ENCODE measurements around the gene BPIFA1. TPM values are rescaled to one million over a fixed set of nuclear protein-coding genes. Genes with fewer than 3 reads are reported as not detected.

The BPIFA1 gene
- total and polyA plus RNA-seq, 12 donors = not detected

DNA sequence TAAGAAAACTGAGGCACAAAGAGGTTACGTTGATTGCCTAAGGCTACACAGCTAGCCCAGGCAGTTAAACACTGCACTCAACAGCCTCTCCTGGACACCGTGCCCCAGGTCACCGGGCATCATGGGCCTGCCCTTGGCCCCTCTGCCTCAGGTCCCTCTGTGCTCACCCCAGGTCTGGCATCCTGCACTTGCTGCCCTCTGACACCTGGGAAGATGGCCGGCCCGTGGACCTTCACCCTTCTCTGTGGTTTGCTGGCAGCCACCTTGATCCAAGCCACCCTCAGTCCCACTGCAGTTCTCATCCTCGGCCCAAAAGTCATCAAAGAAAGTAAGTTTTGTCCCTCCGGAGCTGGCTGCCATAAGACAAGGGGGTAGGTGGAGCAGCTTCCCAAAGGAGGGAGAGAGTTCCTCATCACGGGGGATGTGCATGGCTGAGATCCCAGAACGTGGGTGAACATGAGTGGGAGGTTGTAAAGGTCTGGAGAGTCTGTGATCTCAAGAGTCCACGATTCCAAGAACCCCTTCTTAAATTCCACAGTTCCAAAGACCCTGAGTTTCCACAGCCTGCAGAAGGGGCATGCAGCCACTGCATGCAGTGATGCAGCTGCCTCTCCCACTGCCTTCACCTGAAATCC, 50.2 kb downstream of the BPIFA1 start:
- H3K9me3 ChIP-seq (replicated peaks in 1 of 3) = no peaks in the 10 kb centered on the region
- no peak overlapping the region for H3K27ac ChIP-seq
- no peaks in the 10 kb centered on the region for H3K4me1 ChIP-seq (replicated peaks in 1 of 2)
- no peak for TF ChIP-seq POLR2A (IDR thresholded peaks at IDR 0.05)
- TF ChIP-seq, protein P1, sequence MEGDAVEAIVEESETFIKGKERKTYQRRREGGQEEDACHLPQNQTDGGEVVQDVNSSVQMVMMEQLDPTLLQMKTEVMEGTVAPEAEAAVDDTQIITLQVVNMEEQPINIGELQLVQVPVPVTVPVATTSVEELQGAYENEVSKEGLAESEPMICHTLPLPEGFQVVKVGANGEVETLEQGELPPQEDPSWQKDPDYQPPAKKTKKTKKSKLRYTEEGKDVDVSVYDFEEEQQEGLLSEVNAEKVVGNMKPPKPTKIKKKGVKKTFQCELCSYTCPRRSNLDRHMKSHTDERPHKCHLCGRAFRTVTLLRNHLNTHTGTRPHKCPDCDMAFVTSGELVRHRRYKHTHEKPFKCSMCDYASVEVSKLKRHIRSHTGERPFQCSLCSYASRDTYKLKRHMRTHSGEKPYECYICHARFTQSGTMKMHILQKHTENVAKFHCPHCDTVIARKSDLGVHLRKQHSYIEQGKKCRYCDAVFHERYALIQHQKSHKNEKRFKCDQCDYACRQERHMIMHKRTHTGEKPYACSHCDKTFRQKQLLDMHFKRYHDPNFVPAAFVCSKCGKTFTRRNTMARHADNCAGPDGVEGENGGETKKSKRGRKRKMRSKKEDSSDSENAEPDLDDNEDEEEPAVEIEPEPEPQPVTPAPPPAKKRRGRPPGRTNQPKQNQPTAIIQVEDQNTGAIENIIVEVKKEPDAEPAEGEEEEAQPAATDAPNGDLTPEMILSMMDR (IDR thresholded peaks at IDR 0.05) = no peak
- WGBS, 4 donors = 64 to 74% (median 71%) methylated on average over 8 to 10 of the region's 10 CpGs
- no peaks in the 10 kb centered on the region for H3K27me3 ChIP-seq
- no peaks in the 10 kb centered on the region for H3K36me3 ChIP-seq (replicated peaks in 1 of 2)
- intact Hi-C loops (cut with DNase I) = no loop called here
- no peak for DNase-seq
- no peak overlapping the region for H3K4me3 ChIP-seq

DNA sequence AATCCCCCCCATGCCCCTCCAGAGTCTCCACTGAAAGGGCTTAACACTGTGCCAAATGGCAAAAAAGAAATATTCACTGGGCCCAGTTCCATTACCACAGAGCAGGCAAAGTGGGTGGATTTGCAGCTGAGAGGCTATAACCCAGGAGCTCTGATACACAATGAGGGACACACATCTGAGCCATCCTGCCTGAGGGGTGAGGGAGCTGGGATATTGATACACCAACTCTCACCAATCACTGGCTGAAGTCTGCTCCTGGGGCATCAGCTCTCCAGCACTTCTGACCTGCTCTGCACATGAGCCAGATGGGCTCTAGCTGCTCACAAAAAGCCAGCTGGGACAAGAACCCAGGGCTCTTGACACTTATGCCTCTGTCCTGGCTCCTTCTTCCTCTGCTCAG, 52.1 kb downstream of the BPIFA1 start:
- Histone ChIP-seq H3K9me3 (replicated peaks in 1 of 3) (no peaks in the 10 kb centered on the region), H3K4me1 (replicated peaks in 1 of 2) (no peaks in the 10 kb centered on the region), H3K27me3 (no peaks in the 10 kb centered on the region), H3K36me3 (replicated peaks in 1 of 2) (no peaks in the 10 kb centered on the region), H3K4me3 (no peak overlapping the region), H3K27ac (no peak overlapping the region)
- intact Hi-C loops (cut with DNase I) = no loop called here
- TF ChIP-seq POLR2A (IDR thresholded peaks at IDR 0.05) = no peak
- TF ChIP-seq, protein P1 (IDR thresholded peaks at IDR 0.05) = no peak
- DNase-seq = no peak

DNA sequence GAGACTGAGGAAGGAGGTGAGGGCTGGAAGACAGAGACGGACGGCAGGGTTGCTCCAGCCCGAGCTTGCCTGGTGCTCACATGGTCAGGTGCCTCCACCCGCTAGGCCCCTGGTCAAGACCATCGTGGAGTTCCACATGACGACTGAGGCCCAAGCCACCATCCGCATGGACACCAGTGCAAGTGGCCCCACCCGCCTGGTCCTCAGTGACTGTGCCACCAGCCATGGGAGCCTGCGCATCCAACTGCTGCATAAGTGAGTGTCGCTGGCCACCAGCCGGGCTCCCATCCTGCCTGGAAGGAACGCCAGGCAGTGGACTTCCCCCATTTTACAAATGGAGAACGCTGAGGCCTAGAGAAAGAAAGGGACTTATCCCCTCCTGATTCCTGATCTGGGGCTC, 55.1 kb downstream of the BPIFA1 start:
- DNase-seq = no peak
- Histone ChIP-seq H3K9me3 (replicated peaks in 1 of 3) (no peaks in the 10 kb centered on the region), H3K4me3 (no peak overlapping the region), H3K27me3 (no peaks in the 10 kb centered on the region), H3K4me1 (replicated peaks in 1 of 2) (no peaks in the 10 kb centered on the region), H3K27ac (no peak overlapping the region), H3K36me3 (replicated peaks in 1 of 2) (no peaks in the 10 kb centered on the region)
- 88 to 95% (median 94%) methylated on average over 12 to 13 of the region's 13 CpGs for WGBS, 4 donors
- intact Hi-C loops (cut with DNase I) = no loop called here
- TF ChIP-seq, protein P1 (IDR thresholded peaks at IDR 0.05) = no peak
- TF ChIP-seq POLR2A (IDR thresholded peaks at IDR 0.05) = no peak

DNA sequence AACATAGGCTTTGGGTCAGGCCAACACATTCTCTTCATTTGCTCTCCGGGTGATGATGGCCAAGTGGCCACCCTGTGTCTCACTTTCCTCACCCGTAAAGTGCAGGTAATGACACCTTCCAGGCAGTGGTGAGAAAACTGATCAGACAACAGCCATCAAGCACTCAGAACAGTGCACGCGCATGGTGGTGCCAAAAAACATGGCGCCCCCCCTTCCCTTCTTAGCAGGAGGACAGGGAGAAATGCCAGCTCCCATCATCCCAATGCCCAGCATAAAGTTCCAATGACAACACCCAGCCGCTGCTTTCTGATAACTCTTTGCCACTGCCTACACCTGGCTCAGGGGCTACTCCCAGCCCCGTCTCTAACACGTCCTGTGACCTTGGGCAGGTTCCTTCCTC, 55.6 kb downstream of the BPIFA1 start:
- TF ChIP-seq, protein P1 (IDR thresholded peaks at IDR 0.05) = no peak
- TF ChIP-seq POLR2A (IDR thresholded peaks at IDR 0.05) = no peak
- Histone ChIP-seq H3K9me3 (replicated peaks in 1 of 3) (no peaks in the 10 kb centered on the region), H3K27me3 (no peaks in the 10 kb centered on the region), H3K4me3 (no peak overlapping the region), H3K36me3 (replicated peaks in 1 of 2) (no peaks in the 10 kb centered on the region), H3K27ac (no peak overlapping the region), H3K4me1 (replicated peaks in 1 of 2) (peaks cover 4 to 5% of the 10 kb centered on the region in 2 donors)
- 69 to 75% (median 74%) methylated on average over 5 to 8 of the region's 8 CpGs for WGBS, 4 donors
- DNase-seq = no peak
- intact Hi-C loops (cut with DNase I) = no loop called here
